Liver (tissue), 9 donors: ENCODE data around the gene KCNQ5. TPM values are rescaled to one million over a fixed set of nuclear protein-coding genes. Genes with fewer than 3 reads are reported as not detected.

Source experiments
- DNase-seq: peaks from one replicate; pipeline ENCODE4 v3.0.0-alpha.2; 2017; ENCODE audit warnings: low spot score
- H3K27ac ChIP-seq, 2 donors: one replicate each; pipeline ENCODE4 v1.7.0; 2013; ENCODE audit warnings: inconsistent platforms in 2 of 2, low read length in 2 of 2, control low read depth in 1 of 2, low read depth in 1 of 2, mild to moderate bottlenecking in 1 of 2
- H3K27me3 ChIP-seq, 4 donors: one replicate each; pipeline versions ENCODE4 v1.6.1 to v1.7.0; 2013; ENCODE audit warnings: low read length in 3 of 4, inconsistent platforms in 1 of 4, mild to moderate bottlenecking in 1 of 4, moderate library complexity in 1 of 4; ENCODE audit not compliant: control insufficient read depth in 4 of 4, insufficient read depth in 4 of 4
- H3K36me3 ChIP-seq, 4 donors: one replicate each; pipeline versions ENCODE4 v1.6.1 to v1.7.0; 2013; ENCODE audit warnings: low read length in 3 of 4, mild to moderate bottlenecking in 3 of 4, low read depth in 1 of 4, moderate library complexity in 1 of 4; ENCODE audit not compliant: control insufficient read depth in 4 of 4, insufficient read depth in 3 of 4
- H3K4me1 ChIP-seq, 4 donors: one replicate each; pipeline versions ENCODE4 v1.6.1 to v1.7.0; 2013; ENCODE audit warnings: low read length in 3 of 4, mild to moderate bottlenecking in 3 of 4, moderate library complexity in 1 of 4; ENCODE audit not compliant: control insufficient read depth in 4 of 4, insufficient read depth in 4 of 4
- H3K4me3 ChIP-seq, 3 donors: one replicate each; pipeline versions ENCODE4 v1.6.1 to v1.7.0; 2013; ENCODE audit warnings: low read length in 3 of 3, control low read depth in 1 of 3, low read depth in 1 of 3, mild to moderate bottlenecking in 1 of 3
- H3K9ac ChIP-seq, 2 donors: one replicate each; pipeline ENCODE4 v1.7.0; 2013; ENCODE audit warnings: low read length in 2 of 2, mild to moderate bottlenecking in 2 of 2, moderate library complexity in 2 of 2, control low read depth in 1 of 2, low read depth in 1 of 2
- H3K9me3 ChIP-seq, 4 donors: one replicate each; pipeline versions ENCODE4 v1.6.1 to v1.7.0; 2013; ENCODE audit warnings: low read length in 3 of 4; ENCODE audit not compliant: control insufficient read depth in 4 of 4
- ATF3 ChIP-seq: IDR thresholded peaks from 2 replicates; pipeline ENCODE4 v1.6.1; 2016; ENCODE audit warnings: antibody characterized with exemption
- CTCF ChIP-seq: fragments of 150-350 bp; IDR thresholded peaks from 2 replicates; pipeline ENCODE4 v1.5.1; 2017; ENCODE audit warnings: improper control_type of control experiment, low read depth, low read length; ENCODE audit not compliant: missing input control
- GABPA ChIP-seq, 2 donors: IDR thresholded peaks in 1 of 2; conservative IDR thresholded peaks in 1 of 2; 2 replicates each; pipeline ENCODE4 v1.6.1; 2016; ENCODE audit warnings: antibody characterized with exemption in 2 of 2, mild to moderate bottlenecking in 1 of 2, moderate library complexity in 1 of 2
- NR2F2 ChIP-seq: IDR thresholded peaks from 2 replicates; pipeline ENCODE4 v1.6.1; 2016; ENCODE audit warnings: antibody characterized with exemption
- RAD21 ChIP-seq, 2 donors: IDR thresholded peaks; 2 replicates each; pipeline ENCODE4 v1.6.1; 2016; ENCODE audit warnings: antibody characterized with exemption in 2 of 2, mild to moderate bottlenecking in 2 of 2
- REST ChIP-seq: IDR thresholded peaks from 2 replicates; pipeline ENCODE4 v1.6.1; 2016; ENCODE audit warnings: antibody characterized with exemption, mild to moderate bottlenecking
- RXRA ChIP-seq, 2 donors: IDR thresholded peaks; 2 replicates each; pipeline ENCODE4 v1.6.1; 2017 to 2018; ENCODE audit warnings: antibody characterized with exemption in 2 of 2, mild to moderate bottlenecking in 1 of 2
- SP1 ChIP-seq: IDR thresholded peaks from 2 replicates; pipeline ENCODE4 v1.6.1; 2018; ENCODE audit warnings: antibody characterized with exemption, mild to moderate bottlenecking
- YY1 ChIP-seq: IDR thresholded peaks from 2 replicates; pipeline ENCODE4 v1.6.1; 2016; ENCODE audit warnings: antibody characterized with exemption, mild to moderate bottlenecking
- ZBTB33 ChIP-seq: IDR thresholded peaks from 2 replicates; pipeline ENCODE4 v1.6.1; 2016; ENCODE audit warnings: antibody characterized with exemption
- WGBS: extraction: QIAGEN DNeasy Blood & Tissue Kit; methylation state at CpG from one replicate; pipeline ENCODE4 v1.1.7; 2013; 5-methylcytosine and 5-hydroxymethylcytosine counted together
- polyA plus RNA-seq, 2 donors: library from polyadenylated mRNA; stranded (reverse) in 1 of 2; unstranded in 1 of 2; fragments of 200-250 nt in 1 of 2; fragments of >200 nt in 1 of 2; fragmentation: Nextera tagmentation in 1 of 2; extraction: Ambion mirVana in 1 of 2; gene quantifications; one replicate each; pipeline versions ENCODE4 v1.2.1 to v1.2.3, GENCODE V29; 2013 to 2015
- total RNA-seq, 2 donors: library from RNA; depleted of rRNA; stranded (reverse); fragments of >200 nt; gene quantifications; one replicate each; pipeline ENCODE4 v1.2.3, GENCODE V29; 2014
- donor health status: healthy.
- donor health status: healthy.
- donor health status: healthy.
- donor health status: healthy.
- donor health status: healthy.

KCNQ5 gene
- total and polyA plus RNA-seq, 4 donors: 0.02 to 1.1 (median 0.15) TPM

- TF ChIP-seq GABPA (IDR thresholded peaks at IDR 0.05 in 1 of 2, conservative IDR thresholded peaks at IDR 0.05 in 1 of 2) (no peak), CTCF (no peak), RAD21 (IDR thresholded peaks at IDR 0.05) (no peak)
Measured at GRCh38 chr6:73058736-73059135, 436.9 kb downstream of the KCNQ5 start (continued).

GRCh38 chr6:73062130-73062529, 440.3 kb downstream of the KCNQ5 start:
- Histone ChIP-seq H3K9ac (no peak overlapping the region), H3K27ac (no peak overlapping the region), H3K36me3 (no peaks in the 10 kb centered on the region), H3K4me3 (no peak overlapping the region), H3K9me3 (no peaks in the 10 kb centered on the region), H3K4me1 (no peaks in the 10 kb centered on the region), H3K27me3 (peaks cover 0 to 3% (median 0%) of the 10 kb centered on the region in 4 donors)
- no peak for DNase-seq
- WGBS: 55% methylated on average over 4 of the region's 4 CpGs
- TF ChIP-seq NR2F2 (no peak), ATF3 (no peak), SP1 (no peak), RAD21 (IDR thresholded peaks at IDR 0.05) (no peak), ZBTB33 (no peak), REST (no peak)

- H3K9ac ChIP-seq: no peak overlapping the region
- H3K9me3 ChIP-seq: no peaks in the 10 kb centered on the region
- H3K27me3 ChIP-seq: peaks cover 0 to 3% (median 0%) of the 10 kb centered on the region in 4 donors
- no peaks in the 10 kb centered on the region for H3K4me1 ChIP-seq
- WGBS: 56% methylated on average over 2 of the region's 2 CpGs
- H3K27ac ChIP-seq: no peak overlapping the region
- no peak for DNase-seq
- no peaks in the 10 kb centered on the region for H3K36me3 ChIP-seq
- TF ChIP-seq RAD21 (IDR thresholded peaks at IDR 0.05): no peak
- no peak for TF ChIP-seq YY1
- no peak for TF ChIP-seq GABPA (IDR thresholded peaks at IDR 0.05 in 1 of 2, conservative IDR thresholded peaks at IDR 0.05 in 1 of 2)
- TF ChIP-seq RXRA (IDR thresholded peaks at IDR 0.05): no peak
- no peak overlapping the region for H3K4me3 ChIP-seq
Measured at GRCh38 chr6:73062837-73063236, 441.0 kb downstream of the KCNQ5 start.
